ENCODE results near the gene N4BP2L2. TPM values are rescaled to one million over a fixed set of nuclear protein-coding genes. Genes with fewer than 3 reads are reported as not detected.

The N4BP2L2 gene
- total and polyA plus RNA-seq, 8 donors: 121 to 301 (median 236) TPM

Other genes with a start within 250 kb of the N4BP2L2 start
- gene ZAR1L, start 223.4 kb downstream of the N4BP2L2 start, total RNA-seq: not detected
- not detected for gene ZAR1L, start 223.4 kb downstream of the N4BP2L2 start, polyA plus RNA-seq (ENCODE audit: insufficient read length in 6 of 6)
- gene BRCA2, start 223.3 kb downstream of the N4BP2L2 start, total RNA-seq: 10 to 100 TPM in 1 of 2 donors, 1 to 10 TPM in 1; 4.5 to 10.5 TPM
- 10 to 100 TPM in 3 of 6 donors, 1 to 10 TPM in 3; 5.2 to 14.9 (median 10.1) TPM for gene BRCA2, start 223.3 kb downstream of the N4BP2L2 start, polyA plus RNA-seq (ENCODE audit: insufficient read length in 6 of 6)
- gene N4BP2L1, start 110.7 kb downstream of the N4BP2L2 start, total RNA-seq: 10 to 100 TPM; 12.4 to 13.4 TPM
- 10 to 100 TPM; 32.6 to 52.0 (median 38.3) TPM for gene N4BP2L1, start 110.7 kb downstream of the N4BP2L2 start, polyA plus RNA-seq (ENCODE audit: insufficient read length in 6 of 6)
- gene PDS5B, start 47.7 kb upstream of the N4BP2L2 start, total RNA-seq: 10 to 100 TPM; 32.5 to 42.1 TPM
- gene PDS5B, start 47.7 kb upstream of the N4BP2L2 start, polyA plus RNA-seq (ENCODE audit: insufficient read length in 6 of 6): 10 to 100 TPM; 62.6 to 75.8 (median 71.5) TPM